ENCODE measurements around the gene MYLK.
A peak's percentile ranks its signal among the peaks of the same experiment; 100 is the strongest.

The MYLK gene

DNA sequence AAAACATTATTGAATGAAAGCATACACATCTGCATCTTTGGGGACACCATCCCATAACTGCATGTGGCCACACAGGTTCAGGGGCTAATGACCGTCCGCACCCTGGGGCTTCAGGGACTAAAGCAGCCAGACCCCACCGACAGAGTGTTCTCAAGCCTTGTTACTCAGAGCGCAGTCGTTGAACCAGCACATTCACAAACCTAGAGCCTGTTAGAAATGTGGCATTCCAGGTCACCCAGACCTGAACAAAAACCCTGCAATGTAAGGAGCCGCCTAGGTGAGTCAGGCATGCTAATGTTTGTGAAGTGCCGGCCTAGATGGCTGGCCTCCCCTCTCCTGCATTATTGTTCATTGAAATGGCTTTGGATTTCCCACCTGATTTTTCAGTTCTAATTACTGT, 247.0 kb downstream of the MYLK start:
- Histone ChIP-seq H3K4ac (ENCODE audit: low read depth, low read length) (no peak overlapping the region), H3K27ac (ENCODE audit: low read depth, low read length) (peak overlapping the region; percentile 10), H3K4me1 (ENCODE audit: control insufficient read depth, low read depth, low read length) (peaks cover 8% of the 10 kb centered on the region), H3K18ac (ENCODE audit: low read length) (no peak overlapping the region), H3K79me1 (ENCODE audit: low read length) (no peaks in the 10 kb centered on the region), H2BK120ac (ENCODE audit: low read depth, low read length) (no peak overlapping the region), H4K5ac (ENCODE audit: low read length) (no peak overlapping the region), H2BK5ac (ENCODE audit: low read length) (no peak overlapping the region), H2BK15ac (replicated peaks; ENCODE audit: low read depth) (no peak overlapping the region), H3K4me2 (ENCODE audit: low read length) (no peak overlapping the region), H3K56ac (ENCODE audit: low read length) (peak overlapping the region; percentile 38), H3K79me2 (ENCODE audit: control insufficient read depth, insufficient read depth, low read length) (no peaks in the 10 kb centered on the region), H3K4me3 (ENCODE audit: low read length) (no peak overlapping the region), H3K23ac (ENCODE audit: low read length) (no peak overlapping the region), H3K9ac (ENCODE audit: low read length) (no peak overlapping the region), H4K8ac (ENCODE audit: low read depth, low read length) (no peak overlapping the region), H2AK5ac (ENCODE audit: low read length) (no peak overlapping the region), H3K36me3 (ENCODE audit: control insufficient read depth, insufficient read depth, low read length) (no peaks in the 10 kb centered on the region), H3K27me3 (ENCODE audit: insufficient read depth, low read length, poor library complexity) (no peaks in the 10 kb centered on the region)
- peak; percentile 76 for DNase-seq
- WGBS (ENCODE audit: extremely low coverage, insufficient coverage, low lambda C conversion rate) = no CpG with 5 or more reads among the region's 7 CpGs

DNA sequence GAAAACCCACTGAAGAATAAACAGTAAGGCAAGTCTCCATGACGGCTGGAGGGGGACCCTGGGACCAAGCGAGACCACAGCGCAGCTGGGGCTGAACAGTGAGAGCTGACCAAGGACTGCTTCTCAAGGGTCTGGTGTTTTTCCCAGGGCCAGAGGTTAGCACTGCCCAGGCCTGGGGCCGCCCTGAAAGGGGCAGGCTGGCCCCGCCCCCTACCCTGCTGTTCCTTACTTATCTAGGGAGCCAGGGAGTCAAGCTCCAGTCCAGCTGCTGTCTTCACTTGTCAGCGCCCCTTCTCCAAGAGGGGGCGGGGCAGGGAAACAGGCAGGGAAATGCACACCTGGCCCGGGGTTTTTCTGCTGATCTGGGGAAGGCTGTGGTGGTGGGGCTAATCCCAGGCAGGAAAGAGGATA, 247.7 kb downstream of the MYLK start:
- no peak overlapping the region for H4K5ac ChIP-seq (ENCODE audit: low read length)

DNA sequence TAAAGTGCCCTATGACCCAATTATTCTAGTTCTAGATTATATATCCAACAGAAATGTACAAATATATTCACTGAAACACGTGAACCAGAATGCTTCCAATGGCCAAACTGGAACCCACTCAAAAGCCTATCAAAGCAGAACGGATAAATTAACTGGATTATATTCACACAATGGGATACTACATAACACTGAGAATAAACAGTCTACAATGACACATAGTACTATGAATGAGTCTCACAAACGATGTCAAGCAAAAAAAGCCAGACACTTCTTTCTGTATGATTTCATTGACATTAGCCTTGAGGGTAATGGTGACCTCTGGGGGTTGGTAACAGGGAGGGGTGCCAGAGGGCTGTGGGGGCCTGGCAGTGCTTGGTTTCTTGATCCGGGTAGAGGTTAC, 248.4 kb downstream of the MYLK start:
- no peak overlapping the region for H2BK120ac ChIP-seq (ENCODE audit: low read depth, low read length)
- H3K79me2 ChIP-seq (ENCODE audit: control insufficient read depth, insufficient read depth, low read length) = no peaks in the 10 kb centered on the region
- no peaks in the 10 kb centered on the region for H3K27me3 ChIP-seq (ENCODE audit: insufficient read depth, low read length, poor library complexity)
- H2BK5ac ChIP-seq (ENCODE audit: low read length) = no peak overlapping the region
- no CpG with 5 or more reads among the region's 4 CpGs for whole genome bisulfite sequencing (ENCODE audit: extremely low coverage, insufficient coverage, low lambda C conversion rate)
- no peak overlapping the region for H3K4ac ChIP-seq (ENCODE audit: low read depth, low read length)
- H2AK5ac ChIP-seq (ENCODE audit: low read length) = no peak overlapping the region
- no peak overlapping the region for H3K4me2 ChIP-seq (ENCODE audit: low read length)
- H3K4me1 ChIP-seq (ENCODE audit: control insufficient read depth, low read depth, low read length) = peaks cover 8% of the 10 kb centered on the region
- no peak overlapping the region for H4K5ac ChIP-seq (ENCODE audit: low read length)
- no peak overlapping the region for H3K56ac ChIP-seq (ENCODE audit: low read length)
- H4K8ac ChIP-seq (ENCODE audit: low read depth, low read length) = no peak overlapping the region
- no peak overlapping the region for H3K23ac ChIP-seq (ENCODE audit: low read length)
- H3K9ac ChIP-seq (ENCODE audit: low read length) = no peak overlapping the region
- H3K27ac ChIP-seq (ENCODE audit: low read depth, low read length) = no peak overlapping the region
- no peaks in the 10 kb centered on the region for H3K79me1 ChIP-seq (ENCODE audit: low read length)
- no peaks in the 10 kb centered on the region for H3K36me3 ChIP-seq (ENCODE audit: control insufficient read depth, insufficient read depth, low read length)
- H3K4me3 ChIP-seq (ENCODE audit: low read length) = no peak overlapping the region
- no peak overlapping the region for H2BK15ac ChIP-seq (replicated peaks; ENCODE audit: low read depth)
- no peak for DNase-seq
- H3K18ac ChIP-seq (ENCODE audit: low read length) = no peak overlapping the region

More for the DNA sequence above, 247.7 kb downstream of the MYLK start:
- Histone ChIP-seq H3K36me3 (ENCODE audit: control insufficient read depth, insufficient read depth, low read length) (no peaks in the 10 kb centered on the region), H3K4ac (ENCODE audit: low read depth, low read length) (no peak overlapping the region), H3K18ac (ENCODE audit: low read length) (no peak overlapping the region), H3K27ac (ENCODE audit: low read depth, low read length) (no peak overlapping the region), H4K8ac (ENCODE audit: low read depth, low read length) (no peak overlapping the region), H3K9ac (ENCODE audit: low read length) (peak overlapping the region; percentile 18), H3K4me1 (ENCODE audit: control insufficient read depth, low read depth, low read length) (peaks cover 8% of the 10 kb centered on the region), H3K56ac (ENCODE audit: low read length) (no peak overlapping the region), H3K4me3 (ENCODE audit: low read length) (no peak overlapping the region), H3K79me2 (ENCODE audit: control insufficient read depth, insufficient read depth, low read length) (no peaks in the 10 kb centered on the region), H2BK5ac (ENCODE audit: low read length) (no peak overlapping the region), H2BK120ac (ENCODE audit: low read depth, low read length) (no peak overlapping the region), H3K79me1 (ENCODE audit: low read length) (no peaks in the 10 kb centered on the region), H2BK15ac (replicated peaks; ENCODE audit: low read depth) (no peak overlapping the region), H3K23ac (ENCODE audit: low read length) (no peak overlapping the region), H3K4me2 (ENCODE audit: low read length) (no peak overlapping the region), H2AK5ac (ENCODE audit: low read length) (no peak overlapping the region), H3K27me3 (ENCODE audit: insufficient read depth, low read length, poor library complexity) (no peaks in the 10 kb centered on the region)
- no CpG with 5 or more reads among the region's 8 CpGs for WGBS (ENCODE audit: extremely low coverage, insufficient coverage, low lambda C conversion rate)
- peak; percentile 79 for DNase-seq

DNA sequence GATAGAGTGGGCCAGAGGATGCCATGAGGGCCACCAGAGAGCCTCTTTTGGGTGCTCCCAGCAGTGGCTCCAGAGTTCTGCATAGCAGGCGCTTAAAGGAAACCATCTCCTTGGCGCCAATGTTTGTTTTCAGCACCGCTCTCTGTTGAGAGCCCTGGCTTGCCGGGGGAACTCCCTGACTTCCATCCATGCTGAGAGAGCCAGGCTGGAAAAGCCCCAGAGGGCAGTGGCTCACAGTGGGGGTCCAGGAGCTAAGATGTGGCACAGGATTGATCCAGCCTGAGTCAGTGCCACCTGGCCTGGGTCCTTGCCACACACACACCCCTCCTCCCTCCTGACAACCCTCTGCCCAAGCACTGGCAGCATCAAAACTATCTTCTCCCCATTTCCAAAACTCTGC, 248.9 kb downstream of the MYLK start:
- no CpG with 5 or more reads among the region's 4 CpGs for WGBS (ENCODE audit: extremely low coverage, insufficient coverage, low lambda C conversion rate)
- peak; percentile 40 for DNase-seq
- H3K4me1 ChIP-seq (ENCODE audit: control insufficient read depth, low read depth, low read length) = peaks cover 8% of the 10 kb centered on the region

DNA sequence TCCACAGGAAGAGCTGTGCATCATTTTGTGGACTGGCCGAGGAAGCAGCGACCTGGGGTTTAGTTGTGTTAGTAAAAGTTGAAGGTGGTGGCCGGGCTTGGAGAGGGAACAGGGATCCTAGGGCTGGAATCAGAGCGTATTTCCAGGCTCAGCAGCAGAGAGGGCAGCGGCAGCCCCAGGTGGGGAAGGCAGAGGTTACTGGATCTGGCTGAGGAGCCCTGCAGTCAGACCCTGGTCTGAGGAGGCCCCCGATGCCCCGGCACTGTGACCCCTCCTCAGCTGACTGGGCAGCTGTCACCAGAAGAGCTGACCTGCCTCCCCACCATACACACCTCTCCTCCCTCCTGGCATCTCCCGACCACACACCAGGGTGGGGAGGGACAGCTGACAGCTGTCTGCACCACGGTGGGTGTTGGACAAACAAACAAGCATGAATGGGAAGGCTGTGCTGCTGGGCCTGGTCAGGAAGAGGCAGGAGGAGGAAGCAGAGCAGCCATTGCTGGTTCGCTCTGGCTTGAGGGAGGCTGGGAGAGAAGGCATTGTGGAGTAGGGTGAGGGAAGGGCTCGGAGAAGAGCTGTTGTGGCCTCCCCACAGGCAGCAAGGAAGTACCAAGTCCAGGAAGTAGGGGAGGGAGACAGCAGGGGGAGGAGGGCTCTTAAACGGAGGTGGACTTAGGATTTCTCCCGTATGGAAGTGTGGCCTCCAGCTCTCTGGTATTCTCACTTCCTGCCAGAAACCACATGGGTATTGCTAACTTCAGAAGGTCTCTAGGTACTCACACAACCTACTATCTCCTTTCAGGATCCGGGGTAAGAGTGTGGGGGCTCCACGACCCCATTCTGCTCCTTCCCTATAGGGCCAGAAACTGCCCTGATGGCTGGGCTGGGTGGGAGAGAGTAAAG, 249.7 kb downstream of the MYLK start:
- no peak overlapping the region for H3K4me3 ChIP-seq (ENCODE audit: low read length)
- no peaks in the 10 kb centered on the region for H3K79me1 ChIP-seq (ENCODE audit: low read length)
- H3K27me3 ChIP-seq (ENCODE audit: insufficient read depth, low read length, poor library complexity) = no peaks in the 10 kb centered on the region
- H3K23ac ChIP-seq (ENCODE audit: low read length) = no peak overlapping the region
- no peak overlapping the region for H4K8ac ChIP-seq (ENCODE audit: low read depth, low read length)
- peaks cover 8% of the 10 kb centered on the region for H3K4me1 ChIP-seq (ENCODE audit: control insufficient read depth, low read depth, low read length)
- no peak overlapping the region for H2BK15ac ChIP-seq (replicated peaks; ENCODE audit: low read depth)
- H3K27ac ChIP-seq (ENCODE audit: low read depth, low read length) = no peak overlapping the region
- no CpG with 5 or more reads among the region's 15 CpGs for WGBS (ENCODE audit: extremely low coverage, insufficient coverage, low lambda C conversion rate)
- no peak overlapping the region for H2BK120ac ChIP-seq (ENCODE audit: low read depth, low read length)
- H2AK5ac ChIP-seq (ENCODE audit: low read length) = no peak overlapping the region
- H3K79me2 ChIP-seq (ENCODE audit: control insufficient read depth, insufficient read depth, low read length) = no peaks in the 10 kb centered on the region
- H3K56ac ChIP-seq (ENCODE audit: low read length) = peak overlapping the region; percentile 53
- H4K5ac ChIP-seq (ENCODE audit: low read length) = no peak overlapping the region
- no peak overlapping the region for H3K4me2 ChIP-seq (ENCODE audit: low read length)
- H3K18ac ChIP-seq (ENCODE audit: low read length) = no peak overlapping the region
- peak; percentile 46 for DNase-seq
- no peak overlapping the region for H2BK5ac ChIP-seq (ENCODE audit: low read length)
- H3K4ac ChIP-seq (ENCODE audit: low read depth, low read length) = no peak overlapping the region
- no peaks in the 10 kb centered on the region for H3K36me3 ChIP-seq (ENCODE audit: control insufficient read depth, insufficient read depth, low read length)
- H3K9ac ChIP-seq (ENCODE audit: low read length) = no peak overlapping the region

More for the DNA sequence above, 248.9 kb downstream of the MYLK start:
- H3K79me2 ChIP-seq (ENCODE audit: control insufficient read depth, insufficient read depth, low read length) = no peaks in the 10 kb centered on the region
- no peak overlapping the region for H3K4me3 ChIP-seq (ENCODE audit: low read length)
- no peaks in the 10 kb centered on the region for H3K27me3 ChIP-seq (ENCODE audit: insufficient read depth, low read length, poor library complexity)
- no peak overlapping the region for H3K18ac ChIP-seq (ENCODE audit: low read length)
- H2AK5ac ChIP-seq (ENCODE audit: low read length) = no peak overlapping the region
- no peak overlapping the region for H3K4ac ChIP-seq (ENCODE audit: low read depth, low read length)
- H2BK5ac ChIP-seq (ENCODE audit: low read length) = no peak overlapping the region
- no peak overlapping the region for H3K9ac ChIP-seq (ENCODE audit: low read length)
- H4K8ac ChIP-seq (ENCODE audit: low read depth, low read length) = no peak overlapping the region
- H3K56ac ChIP-seq (ENCODE audit: low read length) = no peak overlapping the region
- H4K5ac ChIP-seq (ENCODE audit: low read length) = no peak overlapping the region
- no peak overlapping the region for H3K4me2 ChIP-seq (ENCODE audit: low read length)
- no peak overlapping the region for H3K23ac ChIP-seq (ENCODE audit: low read length)
- no peak overlapping the region for H2BK120ac ChIP-seq (ENCODE audit: low read depth, low read length)
- H3K79me1 ChIP-seq (ENCODE audit: low read length) = no peaks in the 10 kb centered on the region
- H3K36me3 ChIP-seq (ENCODE audit: control insufficient read depth, insufficient read depth, low read length) = no peaks in the 10 kb centered on the region
- H3K27ac ChIP-seq (ENCODE audit: low read depth, low read length) = no peak overlapping the region
- no peak overlapping the region for H2BK15ac ChIP-seq (replicated peaks; ENCODE audit: low read depth)
